Natural killer cell (primary cell): Measurements from ENCODE around the gene PPFIBP2. TPM values are rescaled to one million over a fixed set of nuclear protein-coding genes. Genes with fewer than 3 reads are reported as not detected.

Experiments
- ATAC-seq, 3 donors: fragments of 150-1000 bp in 2 of 3; fragments of 200-7000 bp in 1 of 3; cut with Tn5 transposase; 1 replicate in 1 of 3; 2 replicates in 2 of 3; pipeline ENCODE4 v1.10.0; 2021; ENCODE audit warnings: mild to moderate bottlenecking in 2 of 3, moderate library complexity in 2 of 3
- DNase-seq, 2 donors: peaks; one replicate each; pipeline versions ENCODE4 v3.0.0 to v3.0.0-alpha.2; 2013 to 2021; ENCODE audit warnings: mixed read lengths in 1 of 2
- H3K27ac ChIP-seq: one replicate; pipeline ENCODE4 v1.5.1; 2013; ENCODE audit warnings: mild to moderate bottlenecking, low read length
- H3K27me3 ChIP-seq: one replicate; pipeline ENCODE4 v1.6.1; 2013; ENCODE audit warnings: low read length; ENCODE audit not compliant: control insufficient read depth, insufficient read depth
- H3K36me3 ChIP-seq: one replicate; pipeline ENCODE4 v1.6.1; 2013; ENCODE audit warnings: low read length; ENCODE audit not compliant: control insufficient read depth, insufficient read depth
- H3K4me1 ChIP-seq: one replicate; pipeline ENCODE4 v1.6.1; 2013; ENCODE audit warnings: low read length; ENCODE audit not compliant: control insufficient read depth, insufficient read depth
- H3K4me3 ChIP-seq: one replicate; pipeline ENCODE4 v1.5.1; 2013; ENCODE audit warnings: low read length
- H3K9me3 ChIP-seq: one replicate; pipeline ENCODE4 v1.6.1; 2013; ENCODE audit warnings: low read length; ENCODE audit not compliant: control insufficient read depth, insufficient read depth
- H3K27ac Mint-ChIP-seq, 2 donors: one replicate each; pipeline ENCODE4 v1.8.0; 2022; ENCODE audit warnings: mild to moderate bottlenecking in 2 of 2, mixed read lengths in 2 of 2, moderate library complexity in 1 of 2
- H3K27me3 Mint-ChIP-seq, 2 donors: one replicate each; pipeline ENCODE4 v1.8.0; 2022; ENCODE audit warnings: low read depth in 2 of 2, mixed read lengths in 2 of 2
- H3K36me3 Mint-ChIP-seq: one replicate; pipeline ENCODE4 v1.8.0; 2022; ENCODE audit warnings: mixed read lengths
- H3K4me1 Mint-ChIP-seq, 2 donors: one replicate each; pipeline ENCODE4 v1.8.0; 2022; ENCODE audit warnings: mixed read lengths in 2 of 2
- H3K4me3 Mint-ChIP-seq: one replicate; pipeline ENCODE4 v1.8.0; 2022; ENCODE audit warnings: mild to moderate bottlenecking, moderate library complexity, mixed read lengths
- H3K9me3 Mint-ChIP-seq, 2 donors: one replicate each; pipeline ENCODE4 v1.8.0; 2022; ENCODE audit warnings: mixed read lengths in 2 of 2
- CTCF ChIP-seq: fragments of 200-600 bp; IDR thresholded peaks from one replicate; pipeline ENCODE4 v1.8.0; 2022; ENCODE audit warnings: antibody characterized with exemption
- WGBS: methylation state at CpG from one replicate; pipeline ENCODE4 v1.1.7; 2013; ENCODE audit warnings: missing lambda C conversion rate; ENCODE audit not compliant: insufficient coverage; 5-methylcytosine and 5-hydroxymethylcytosine counted together
- intact Hi-C: fragments of 100-400 bp; cut with micrococcal nuclease; formaldehyde crosslinking; loops from one replicate; pipeline ENCODE4 v1.14.2; 2022
- total RNA-seq, 4 donors: library from RNA; stranded (reverse); fragments of 120-200 nt in 1 of 4; gene quantifications; one replicate each; pipeline versions ENCODE4 v1.2.3 to v1.2.4, GENCODE V29; 2013 to 2022

PPFIBP2 gene
- total RNA-seq, 3 donors from 2014 or later (not counting 1 experiment from before 2014, with no cell fraction given) = 15.1 to 23.7 (median 23.1) TPM

- Mint-ChIP-seq H3K36me3 (no peaks in the 10 kb centered on the region), H3K9me3 (no peaks in the 10 kb centered on the region), H3K4me1 (peaks cover 20 to 21% of the 10 kb centered on the region in 2 donors), H3K27ac (peak overlapping the region in 1 of 2 donors; percentile 65), H3K4me3 (peak overlapping the region; percentile 45), H3K27me3 (no peaks in the 10 kb centered on the region)
- WGBS = 60% methylated on average over 1 of the region's 1 CpG
- ATAC-seq = peak in 1 of 3 donors; percentile 42
- no peak overlapping the region for H3K4me3 ChIP-seq
- no peak overlapping the region for H3K27ac ChIP-seq
- H3K27me3 ChIP-seq = no peaks in the 10 kb centered on the region
- H3K36me3 ChIP-seq = no peaks in the 10 kb centered on the region
- intact Hi-C loops = no loop called here
- H3K9me3 ChIP-seq = no peaks in the 10 kb centered on the region
- TF ChIP-seq CTCF = no peak
- no peak for DNase-seq
- H3K4me1 ChIP-seq = peaks cover 9% of the 10 kb centered on the region
Measured at GRCh38 chr11:7591987-7592386, 78.2 kb downstream of the PPFIBP2 start.

GRCh38 chr11:7592711-7593110 is 78.9 kb downstream of the PPFIBP2 start:
- no peaks in the 10 kb centered on the region for H3K9me3 Mint-ChIP-seq
- peak overlapping the region; percentile 40 for H3K4me3 Mint-ChIP-seq
- no peak overlapping the region for H3K27ac Mint-ChIP-seq
- Histone ChIP-seq H3K4me1 (peaks cover 9% of the 10 kb centered on the region), H3K9me3 (no peaks in the 10 kb centered on the region), H3K4me3 (no peak overlapping the region), H3K27ac (no peak overlapping the region), H3K27me3 (no peaks in the 10 kb centered on the region), H3K36me3 (no peaks in the 10 kb centered on the region)
- peak in 1 of 2 donors; percentile 7 for DNase-seq
- H3K36me3 Mint-ChIP-seq = no peaks in the 10 kb centered on the region
- WGBS = 70% methylated on average over 3 of the region's 3 CpGs
- no peaks in the 10 kb centered on the region for H3K27me3 Mint-ChIP-seq
- intact Hi-C loops = no loop called here
- H3K4me1 Mint-ChIP-seq = peaks cover 20 to 21% of the 10 kb centered on the region in 2 donors
- TF ChIP-seq CTCF = no peak
- peak in 1 of 3 donors; percentile 28 for ATAC-seq

- Mint-ChIP-seq H3K27me3 (no peaks in the 10 kb centered on the region), H3K4me1 (peaks cover 20 to 21% of the 10 kb centered on the region in 2 donors), H3K4me3 (no peak overlapping the region), H3K9me3 (no peaks in the 10 kb centered on the region), H3K36me3 (no peaks in the 10 kb centered on the region), H3K27ac (no peak overlapping the region)
- H3K27me3 ChIP-seq = no peaks in the 10 kb centered on the region
- H3K36me3 ChIP-seq = no peaks in the 10 kb centered on the region
- no peaks in the 10 kb centered on the region for H3K9me3 ChIP-seq
- no peak for TF ChIP-seq CTCF
- intact Hi-C loops = no loop called here
- H3K27ac ChIP-seq = no peak overlapping the region
- H3K4me3 ChIP-seq = no peak overlapping the region
- DNase-seq (no peak), ATAC-seq (no peak)
- 92% methylated on average over 3 of the region's 3 CpGs for WGBS
- H3K4me1 ChIP-seq = peaks cover 9% of the 10 kb centered on the region
Measured at GRCh38 chr11:7593481-7593880, 79.7 kb downstream of the PPFIBP2 start.
